Mesenteric fat pad (tissue), 1 donor: ENCODE measurements around the gene EFNA2. TPM values are rescaled to one million over a fixed set of nuclear protein-coding genes. Genes with fewer than 3 reads are reported as not detected.

Experiments used
- DNase-seq: peaks from one replicate; pipeline ENCODE4 v3.0.0-alpha.2; 2020; ENCODE audit warnings: low spot score
- total RNA-seq: library from RNA; stranded (reverse); fragmentation: NEBNext Ultra II Directional; extraction: Animal tissue kit (Norgen Biotek cat#: 25700); gene quantifications from one replicate; pipeline ENCODE4 v1.2.1, GENCODE V29; 2021
- donor health status: DM: yes; HTN: yes; CAD: no.

EFNA2 gene
- total RNA-seq, 1 donor from 2014 or later = not detected

GRCh38 chr19:1283207-1283916, 2.3 kb upstream of the EFNA2 start:
- DNase-seq = no peak

GRCh38 chr19:1283917-1284292, 1.8 kb upstream of the EFNA2 start:
- DNase-seq = no peak

- DNase-seq = no peak
These were observed 1.2 kb upstream of the EFNA2 start for GRCh38 chr19:1284293-1284978.

DNA sequence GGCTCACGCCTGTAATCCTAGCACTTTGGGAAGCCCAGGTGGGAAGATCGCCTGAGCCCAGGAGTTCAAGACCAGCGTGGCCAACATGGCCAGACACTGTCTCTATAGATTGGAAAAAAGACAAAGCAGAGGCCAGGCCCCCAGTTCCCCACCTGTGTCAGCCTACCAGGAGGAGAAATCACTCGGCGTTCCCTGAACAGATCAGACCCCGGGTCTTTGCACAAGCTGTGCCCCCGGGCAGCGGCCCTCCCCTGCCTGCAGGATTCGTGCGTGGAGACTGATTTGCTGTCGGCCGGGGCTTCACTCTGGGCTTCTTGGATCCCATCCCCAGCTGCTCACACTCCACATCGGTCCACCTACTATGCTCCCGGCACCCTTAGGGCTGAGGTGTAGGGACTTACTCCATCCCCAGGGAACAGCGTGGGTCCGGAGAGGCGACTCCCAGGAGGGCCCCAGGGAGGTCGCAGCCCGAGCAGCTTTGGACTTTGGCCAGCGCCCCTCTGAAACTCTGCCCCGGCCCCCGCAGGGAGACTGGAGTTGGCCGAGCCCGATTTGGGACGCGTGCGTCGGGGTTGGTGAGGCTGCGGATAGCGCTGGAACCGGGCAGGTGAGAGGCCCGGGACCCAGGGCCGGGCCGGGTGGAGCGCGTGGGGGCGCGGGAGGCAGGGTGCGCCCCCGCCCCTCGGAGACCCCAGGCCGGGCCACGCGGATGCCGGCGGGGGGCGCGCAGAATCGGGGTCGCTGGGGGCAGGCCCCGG, 515 bp upstream of the EFNA2 start:
- DNase-seq = no peak

- DNase-seq = no peak
These were observed 1.0 kb downstream of the EFNA2 start for GRCh38 chr19:1286487-1287353.

GRCh38 chr19:1287354-1288225, 1.9 kb downstream of the EFNA2 start:
- DNase-seq = no peak

DNA sequence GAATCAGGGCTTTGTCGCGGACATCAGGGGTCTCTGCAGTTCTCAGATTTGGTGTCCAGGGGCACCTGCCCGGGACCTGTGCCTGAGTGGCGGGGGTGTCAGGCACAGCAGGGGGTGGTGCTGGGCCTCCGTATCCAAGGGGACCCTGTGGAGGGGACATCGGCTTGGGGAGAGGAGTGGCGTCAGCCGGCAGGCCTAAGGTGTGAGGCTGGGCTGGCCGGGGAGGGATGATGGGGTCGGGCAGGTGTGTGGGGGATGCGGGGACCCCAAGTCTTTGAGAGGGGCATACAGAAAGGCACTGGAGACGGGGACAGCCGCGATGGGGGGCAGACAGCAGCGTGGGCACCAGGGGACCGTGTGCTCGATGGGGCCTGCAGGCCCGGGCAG, 2.5 kb downstream of the EFNA2 start:
- no peak for DNase-seq

- DNase-seq = no peak
These were observed 3.4 kb downstream of the EFNA2 start for GRCh38 chr19:1288833-1289685.

DNA sequence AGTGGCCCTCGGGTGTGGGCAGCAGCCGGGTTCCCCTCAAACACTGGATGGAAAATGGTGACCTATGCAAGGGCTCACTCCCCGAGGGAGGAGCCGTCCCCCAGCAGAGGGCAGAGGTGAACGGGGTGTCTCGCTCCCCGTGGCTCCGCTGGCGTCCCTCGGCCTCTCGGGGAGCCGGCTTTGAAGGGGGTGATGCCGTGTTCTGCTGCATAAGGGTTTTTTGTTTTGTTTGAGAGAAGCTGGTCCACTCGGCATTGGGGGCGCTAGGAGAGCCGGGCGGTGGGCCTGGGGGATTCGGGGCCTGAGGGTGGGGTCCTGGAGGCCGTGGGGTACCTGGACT, 4.0 kb downstream of the EFNA2 start:
- DNase-seq = no peak

DNA sequence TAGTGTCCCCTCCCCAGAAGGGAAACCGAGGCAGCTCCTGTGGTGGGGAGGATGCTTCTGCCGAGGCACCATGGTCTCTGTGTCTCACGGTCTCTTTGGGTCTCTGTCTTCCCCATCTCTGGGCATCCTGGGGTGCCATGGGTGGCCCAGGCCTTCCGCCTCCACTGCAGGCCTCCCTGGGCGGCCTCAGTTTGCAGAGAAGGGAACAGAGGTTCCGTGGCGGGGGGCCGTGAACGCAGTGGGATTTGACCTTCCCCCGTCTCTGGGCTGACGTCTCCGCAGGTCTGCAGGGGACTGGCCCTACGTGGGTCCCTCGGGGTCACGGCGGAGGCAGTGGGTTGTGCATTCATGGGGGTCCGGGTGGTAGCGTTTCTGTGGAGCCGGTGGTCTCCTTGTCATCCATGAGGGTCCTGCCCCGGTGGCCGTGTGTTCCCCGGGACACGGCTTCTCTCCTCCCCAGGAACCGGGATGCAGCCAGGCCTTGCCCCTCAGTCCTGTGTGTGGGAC, 4.6 kb downstream of the EFNA2 start:
- no peak for DNase-seq

- DNase-seq = no peak
These were observed 5.3 kb downstream of the EFNA2 start for GRCh38 chr19:1290703-1291651.

DNA sequence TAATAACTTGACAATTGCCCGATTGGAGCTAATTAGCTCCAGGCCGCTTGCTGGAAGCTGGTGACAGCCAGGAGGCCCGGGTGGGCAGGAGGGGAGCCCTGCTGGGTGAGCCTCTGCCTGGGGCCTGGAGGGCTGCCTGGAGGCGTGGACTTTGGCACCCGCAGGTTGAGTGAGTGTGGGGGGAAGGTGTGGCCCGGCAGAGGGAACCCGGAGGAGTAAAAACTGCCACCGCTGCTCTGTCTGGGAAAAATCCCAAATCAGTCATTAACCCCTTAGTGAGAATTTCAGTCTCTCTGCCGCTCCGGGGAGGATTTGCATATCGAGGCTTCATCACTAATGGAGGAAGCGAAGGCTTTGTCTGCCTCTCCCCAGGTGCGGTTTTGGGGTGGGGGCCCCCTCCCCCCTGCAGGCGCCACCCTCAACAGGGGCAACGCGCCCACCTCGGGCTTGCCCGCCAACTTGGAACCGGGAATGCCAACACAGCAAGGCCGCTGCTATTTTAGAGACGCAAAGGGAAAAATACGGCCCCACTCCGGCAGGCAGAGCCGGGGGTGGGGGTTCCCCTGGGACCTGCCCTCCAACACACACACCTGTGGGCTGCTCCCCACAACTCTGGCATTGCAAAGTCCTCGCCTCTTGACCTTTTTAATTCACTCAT, 6.2 kb downstream of the EFNA2 start:
- no peak for DNase-seq

- DNase-seq = no peak
These were observed 6.9 kb downstream of the EFNA2 start for GRCh38 chr19:1292419-1293151.

DNA sequence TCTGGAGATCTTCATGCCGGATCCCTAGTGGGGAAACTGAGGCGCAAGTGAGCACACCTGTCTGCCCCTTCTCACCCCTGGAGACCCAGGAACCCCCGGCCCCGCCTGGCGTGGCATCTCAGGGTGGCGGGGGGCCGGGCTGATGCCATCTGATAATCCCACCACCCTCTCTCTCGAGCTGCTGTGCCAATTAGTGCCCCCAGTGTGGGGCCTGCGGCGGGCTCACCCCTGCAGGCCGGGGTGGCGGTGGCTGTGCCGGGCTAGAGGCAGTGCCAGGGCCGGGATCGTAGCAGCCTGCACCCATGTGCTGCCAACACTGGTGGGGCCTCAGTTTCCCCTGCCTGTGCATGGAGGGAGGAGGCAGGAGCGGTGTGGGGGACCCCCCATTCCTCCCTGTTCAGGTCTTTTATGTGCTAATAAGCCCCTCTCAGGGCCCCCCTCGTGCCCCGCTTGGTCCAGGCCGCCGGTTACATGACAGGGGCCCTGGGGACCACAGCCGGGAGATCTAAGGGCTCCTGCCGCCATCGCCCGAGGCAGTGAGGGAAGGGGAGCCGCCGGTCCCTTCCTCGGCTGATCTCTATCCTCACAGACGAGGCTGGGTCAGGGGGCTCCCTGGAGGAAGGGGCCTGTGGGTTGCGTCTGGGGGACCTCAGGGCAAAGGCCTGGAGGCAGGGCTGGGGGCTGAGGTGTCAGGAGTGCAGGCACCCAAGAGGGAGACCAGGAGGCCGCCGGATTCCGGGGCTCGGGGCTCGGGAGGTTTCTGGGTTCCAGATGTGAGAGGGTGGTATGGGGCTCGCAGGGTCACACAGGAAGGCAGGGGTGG, 8.3 kb downstream of the EFNA2 start:
- DNase-seq = no peak

DNA sequence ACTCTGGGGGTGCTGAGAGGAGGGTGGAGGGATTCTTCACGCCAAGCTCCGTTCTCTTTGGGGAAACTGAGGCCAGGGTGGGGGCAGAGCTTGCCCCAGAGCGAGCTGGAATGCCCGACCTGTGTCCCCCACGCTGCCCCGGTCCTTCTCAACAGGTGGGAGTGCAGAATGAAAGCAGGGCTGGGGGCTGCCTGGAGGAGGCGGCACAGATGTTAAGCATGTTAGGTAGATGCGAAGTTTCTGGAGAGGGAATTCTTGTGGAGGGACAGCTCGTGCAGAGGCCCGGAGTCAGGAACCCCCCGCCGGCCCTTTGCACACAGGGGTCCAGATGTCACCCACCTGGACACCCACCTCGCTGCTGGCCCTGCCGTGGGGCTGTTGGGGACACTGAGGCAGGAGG, 9.0 kb downstream of the EFNA2 start:
- no peak for DNase-seq
